Heart right ventricle (tissue), 16 donors: ENCODE measurements around the gene HLA-DRB1. TPM values are rescaled to one million over a fixed set of nuclear protein-coding genes. Genes with fewer than 3 reads are reported as not detected.
"Not testable (repeated sequence)": the region's sequence is repeated elsewhere in the genome, so short reads cannot be mapped to it uniquely, and the experiment has no call there.

Source experiments
- ATAC-seq, 8 donors: fragments of 200-7000 bp; cut with Tn5 transposase; one replicate each; pipeline ENCODE4 v1.9.1; 2020; ENCODE audit warnings: mild to moderate bottlenecking in 8 of 8, moderate library complexity in 8 of 8, moderate number of reproducible peaks in 1 of 8
- DNase-seq, 2 donors: peaks; one replicate each; pipeline ENCODE4 v3.0.0-alpha.2; 2020
- H3K27ac ChIP-seq, 10 donors: fragments of 200-600 bp; sonication (generic) in 2 of 10; one replicate each; pipeline versions ENCODE4 v1.5.0 to v1.8.0; 2020 to 2022; ENCODE audit warnings: mild to moderate bottlenecking in 3 of 10
- H3K27me3 ChIP-seq, 7 donors: fragments of 200-600 bp; one replicate each; pipeline ENCODE4 v1.8.0; 2021 to 2022; ENCODE audit warnings: mild to moderate bottlenecking in 2 of 7
- H3K36me3 ChIP-seq, 9 donors: fragments of 200-600 bp; sonication (generic) in 1 of 9; one replicate each; pipeline versions ENCODE4 v1.5.0 to v1.8.0; 2020 to 2022; ENCODE audit warnings: mild to moderate bottlenecking in 2 of 9
- H3K4me1 ChIP-seq, 9 donors: fragments of 200-600 bp; sonication (generic) in 1 of 9; one replicate each; pipeline versions ENCODE4 v1.5.0 to v1.8.0; 2020 to 2022; ENCODE audit warnings: mild to moderate bottlenecking in 4 of 9
- H3K4me3 ChIP-seq, 10 donors: fragments of 200-600 bp; sonication (generic) in 2 of 10; one replicate each; pipeline versions ENCODE4 v1.5.0 to v1.8.0; 2020 to 2022; ENCODE audit warnings: mild to moderate bottlenecking in 7 of 10, moderate library complexity in 2 of 10
- H3K9me3 ChIP-seq, 11 donors: fragments of 200-600 bp in 10 of 11; sonication (generic) in 2 of 11; one replicate each; pipeline versions ENCODE4 v1.5.0 to v1.8.0; 2013 to 2022; ENCODE audit warnings: mild to moderate bottlenecking in 2 of 11, control low read depth in 1 of 11, moderate library complexity in 1 of 11
- WGBS, 2 donors: extraction: QIAGEN DNeasy Blood & Tissue Kit; methylation state at CpG; one replicate each; pipeline ENCODE4 v1.1.7; 2013; ENCODE audit warnings: inconsistent platforms in 1 of 2; 5-methylcytosine and 5-hydroxymethylcytosine counted together
- intact Hi-C, 10 donors: fragments of 100-400 bp; cut with DNase I; formaldehyde crosslinking; loops; one replicate each; pipeline versions ENCODE4 v1.11.1 to v1.14.2; 2022
- polyA plus RNA-seq, 2 donors: library from polyadenylated mRNA; stranded (reverse); fragments of 200-250 nt; gene quantifications; one replicate each; pipeline ENCODE4 v1.2.3, GENCODE V29; 2013
- total RNA-seq, 10 donors: library from RNA; stranded (reverse); fragmentation: NEBNext Ultra II Directional in 3 of 10; extraction: Animal tissue kit (Norgen Biotek cat#: 25700) in 3 of 10; gene quantifications; one replicate each; pipeline versions ENCODE4 v1.2.1 to v1.2.4, GENCODE V29; 2021 to 2023
- TF ChIP-seq, protein P1 (sequence below), 9 donors: fragments of 200-600 bp; sonication (generic) in 2 of 9; IDR thresholded peaks; one replicate each; pipeline versions ENCODE4 v1.5.0 to v1.8.0; 2021 to 2022; ENCODE audit warnings: antibody characterized with exemption in 9 of 9, mild to moderate bottlenecking in 5 of 9, moderate library complexity in 1 of 9
- donor health status: Arrhythmogenic right ventricular cardiomyopathy.
- donor health status: ischemic (EF 13 %, LVEDD 7.1; RV severe dilation, severe dysfunction).
- donor health status: healthy with polysubstance abuse.
- donor health status: DM: no; HTN: yes; CAD: no.
- donor health status: DM: no; HTN: no; CAD: no.
- donor health status: ischemic (EF 25% LVEDD 6.9; RV normal size, moderate dysfunction).
- donor health status: ischemic (EF 25% LVEDD 5.7; RV mildly dilated, moderate dysfunction).
- donor health status: healthy.
- donor health status: DM: yes; HTN: yes; CAD: no.
- donor health status: Ischemic cardiomyopathy.
- donor health status: ischemic (EF 35%, LVEDD 5.7; RV mildly dilated, moderate dysfunction).
- donor health status: nonischemic (EF 11% LVEDD 7.7; RV severe dilation, severe dysfunction).
- donor health status: DM: yes; HTN: yes; CAD: no.
- donor health status: PGD.
- donor health status: ischemic (EF 29% LVEDD 5.4; RV normal size, mild dysfunction).
- donor health status: nonischemic (EF 23%, LVEDD 6.1; RV moderate dilation, normal function).

Gene HLA-DRB1
- total and polyA plus RNA-seq, 12 donors: 28.8 to 313 (median 76.4) TPM

DNA sequence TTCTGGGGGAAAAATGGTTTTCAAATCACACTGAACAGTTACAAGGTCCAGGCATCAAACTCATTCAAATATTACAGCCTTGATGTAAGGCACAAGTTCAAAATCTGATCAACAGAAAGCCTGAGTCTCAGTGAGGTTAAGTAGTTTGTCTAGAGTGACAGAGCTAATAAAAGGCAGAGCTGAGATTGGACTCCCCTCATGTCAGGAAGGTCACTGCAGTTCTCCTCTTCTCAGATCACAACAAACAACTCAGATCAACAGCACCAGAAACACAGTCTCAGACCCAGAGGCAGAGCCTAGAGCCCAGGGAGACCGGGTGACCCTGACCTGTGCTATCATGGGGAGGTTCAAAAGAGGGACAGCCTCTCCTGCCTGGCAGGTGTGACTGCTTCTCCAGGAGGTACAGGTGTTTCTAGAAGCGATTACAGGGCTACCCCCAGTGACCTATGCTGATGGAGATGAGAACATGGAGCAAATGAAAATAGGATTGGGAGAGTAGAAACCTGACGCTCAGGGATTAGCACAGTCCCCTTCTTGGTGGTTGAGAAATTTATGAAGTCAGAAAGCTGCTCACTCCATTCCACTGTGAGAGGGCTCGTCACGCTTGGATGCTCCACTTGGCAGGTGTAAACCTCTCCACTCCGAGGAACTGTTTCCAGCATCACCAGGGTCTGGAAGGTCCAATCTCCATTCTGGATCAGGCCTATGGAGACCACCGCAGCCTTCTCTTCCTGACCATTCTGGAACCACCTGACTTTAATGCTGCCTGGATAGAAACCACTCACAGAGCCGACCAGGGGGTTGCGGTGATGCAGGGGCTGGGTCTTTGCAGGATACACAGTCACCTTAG, 35.3 kb downstream of the HLA-DRB1 start:
- H3K4me1 ChIP-seq: no peaks in the 10 kb centered on the region
- H3K27me3 ChIP-seq: no peaks in the 10 kb centered on the region
- ATAC-seq (no peak), DNase-seq (no peak)
- H3K27ac ChIP-seq: no peak overlapping the region
- intact Hi-C loops: no loop called here
- no peaks in the 10 kb centered on the region for H3K36me3 ChIP-seq
- H3K9me3 ChIP-seq: no peaks in the 10 kb centered on the region
- no peak overlapping the region for H3K4me3 ChIP-seq
- TF ChIP-seq, protein P1, sequence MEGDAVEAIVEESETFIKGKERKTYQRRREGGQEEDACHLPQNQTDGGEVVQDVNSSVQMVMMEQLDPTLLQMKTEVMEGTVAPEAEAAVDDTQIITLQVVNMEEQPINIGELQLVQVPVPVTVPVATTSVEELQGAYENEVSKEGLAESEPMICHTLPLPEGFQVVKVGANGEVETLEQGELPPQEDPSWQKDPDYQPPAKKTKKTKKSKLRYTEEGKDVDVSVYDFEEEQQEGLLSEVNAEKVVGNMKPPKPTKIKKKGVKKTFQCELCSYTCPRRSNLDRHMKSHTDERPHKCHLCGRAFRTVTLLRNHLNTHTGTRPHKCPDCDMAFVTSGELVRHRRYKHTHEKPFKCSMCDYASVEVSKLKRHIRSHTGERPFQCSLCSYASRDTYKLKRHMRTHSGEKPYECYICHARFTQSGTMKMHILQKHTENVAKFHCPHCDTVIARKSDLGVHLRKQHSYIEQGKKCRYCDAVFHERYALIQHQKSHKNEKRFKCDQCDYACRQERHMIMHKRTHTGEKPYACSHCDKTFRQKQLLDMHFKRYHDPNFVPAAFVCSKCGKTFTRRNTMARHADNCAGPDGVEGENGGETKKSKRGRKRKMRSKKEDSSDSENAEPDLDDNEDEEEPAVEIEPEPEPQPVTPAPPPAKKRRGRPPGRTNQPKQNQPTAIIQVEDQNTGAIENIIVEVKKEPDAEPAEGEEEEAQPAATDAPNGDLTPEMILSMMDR (IDR thresholded peaks at IDR 0.05): no peak
- WGBS, 2 donors: 55 to 65% methylated on average over 7 to 8 of the region's 9 CpGs

DNA sequence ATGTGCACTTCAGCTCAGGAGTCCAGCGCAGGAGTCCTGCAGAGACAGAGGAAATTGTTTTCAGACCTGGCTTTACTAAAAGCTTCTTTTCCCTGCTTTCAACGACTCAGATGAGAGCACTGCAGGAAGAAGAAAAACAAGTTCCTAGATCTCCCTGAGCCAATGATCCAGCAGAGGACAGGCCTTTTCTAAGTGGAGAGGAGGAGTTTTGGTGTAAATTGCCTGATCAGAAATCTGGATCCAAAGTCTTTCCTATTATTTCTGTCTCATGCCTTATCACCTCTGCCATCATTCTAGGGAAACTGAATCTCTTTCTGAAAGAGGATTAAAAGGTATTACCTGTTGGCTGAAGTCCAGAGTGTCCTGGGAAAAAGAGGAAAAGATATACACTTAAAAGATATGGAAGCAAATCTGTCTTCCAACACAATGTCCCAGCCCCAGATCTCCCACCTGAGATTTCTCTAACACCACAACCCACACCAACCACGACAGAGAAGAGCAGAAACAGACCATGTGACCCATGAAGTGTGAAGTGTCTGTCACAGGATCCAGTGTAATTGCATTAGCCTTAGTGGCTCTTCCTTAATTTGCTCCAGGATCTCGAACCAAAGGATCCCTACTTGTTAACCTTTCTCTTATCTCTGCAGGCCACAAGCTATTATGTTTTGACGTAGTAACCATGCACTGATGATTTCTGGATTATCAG, 36.5 kb downstream of the HLA-DRB1 start:
- no peak for ATAC-seq
- H3K27ac ChIP-seq: no peak overlapping the region
- H3K9me3 ChIP-seq: no peaks in the 10 kb centered on the region
- intact Hi-C loops: no loop called here
- H3K4me3 ChIP-seq: no peak overlapping the region
- no peak for DNase-seq
- H3K27me3 ChIP-seq: no peaks in the 10 kb centered on the region
- WGBS, 2 donors: 13 to 28% methylated on average over 4 of the region's 5 CpGs
- no peaks in the 10 kb centered on the region for H3K4me1 ChIP-seq
- TF ChIP-seq, protein P1 (IDR thresholded peaks at IDR 0.05): no peak
- no peaks in the 10 kb centered on the region for H3K36me3 ChIP-seq

DNA sequence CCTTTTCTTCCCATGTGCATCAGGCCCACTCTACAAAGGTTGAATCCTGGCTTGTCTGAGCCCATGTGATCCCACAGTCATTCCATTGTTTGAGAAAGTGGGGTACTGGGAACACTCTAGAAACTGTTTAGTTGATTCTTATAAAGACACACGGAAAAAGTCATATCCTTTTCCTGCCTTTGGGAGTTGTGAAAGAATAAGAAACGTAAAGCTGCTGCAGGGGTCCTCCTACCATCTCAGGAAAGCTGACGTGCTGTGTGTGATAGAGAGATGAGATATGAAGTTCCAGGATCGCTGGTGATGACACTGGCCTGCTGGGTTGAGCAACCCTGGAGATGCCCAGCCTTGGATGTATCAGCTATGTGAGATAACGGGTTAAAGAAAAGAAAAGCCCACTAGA, 38.2 kb downstream of the HLA-DRB1 start:
- DNase-seq (peak in 1 of 2 donors; percentile 6), ATAC-seq (peak in 6 of 8 donors; percentile 31 to 91 (median 66))
- intact Hi-C loops: no loop called here
- TF ChIP-seq, protein P1 (IDR thresholded peaks at IDR 0.05): no peak
- Histone ChIP-seq H3K27ac (no peak overlapping the region), H3K36me3 (no peaks in the 10 kb centered on the region), H3K4me3 (no peak overlapping the region), H3K27me3 (no peaks in the 10 kb centered on the region), H3K4me1 (no peaks in the 10 kb centered on the region), H3K9me3 (no peaks in the 10 kb centered on the region)
- 16 to 23% methylated on average over 5 of the region's 5 CpGs for WGBS, 2 donors

DNA sequence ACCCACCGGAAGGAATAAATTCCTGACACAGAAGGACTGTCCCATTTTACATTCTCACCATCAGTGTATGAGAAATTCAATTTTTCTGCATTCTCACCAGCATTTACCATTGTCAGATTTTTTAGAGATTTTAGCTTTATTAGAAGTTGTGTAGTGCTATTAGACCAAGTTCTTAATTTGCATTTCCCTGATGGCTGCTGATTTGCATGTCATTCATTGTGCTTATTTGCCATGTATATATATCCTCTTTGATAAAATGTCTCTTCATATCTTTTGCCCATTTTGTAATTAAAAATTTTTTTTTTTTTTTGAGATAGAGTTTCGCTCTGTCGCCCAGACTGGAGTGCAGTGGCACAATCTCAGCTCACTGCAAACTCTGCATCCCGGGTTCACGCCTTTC, 49.8 kb downstream of the HLA-DRB1 start:
- TF ChIP-seq, protein P1 (IDR thresholded peaks at IDR 0.05): no peak
- no peak overlapping the region for H3K27ac ChIP-seq
- H3K4me3 ChIP-seq: no peak overlapping the region
- ATAC-seq: no peak
- H3K27me3 ChIP-seq: no peaks in the 10 kb centered on the region
- WGBS, 2 donors: 24 to 80% methylated on average over 3 to 5 of the region's 5 CpGs
- intact Hi-C loops: loop anchor here in 1 of 10 donors (10.0 kb wide), 1 partner anchor 45 kb away; the partner anchor contains the start of gene HLA-DRB1
- no peak for DNase-seq
- no peaks in the 10 kb centered on the region for H3K9me3 ChIP-seq
- no peaks in the 10 kb centered on the region for H3K4me1 ChIP-seq
- H3K36me3 ChIP-seq: no peaks in the 10 kb centered on the region

DNA sequence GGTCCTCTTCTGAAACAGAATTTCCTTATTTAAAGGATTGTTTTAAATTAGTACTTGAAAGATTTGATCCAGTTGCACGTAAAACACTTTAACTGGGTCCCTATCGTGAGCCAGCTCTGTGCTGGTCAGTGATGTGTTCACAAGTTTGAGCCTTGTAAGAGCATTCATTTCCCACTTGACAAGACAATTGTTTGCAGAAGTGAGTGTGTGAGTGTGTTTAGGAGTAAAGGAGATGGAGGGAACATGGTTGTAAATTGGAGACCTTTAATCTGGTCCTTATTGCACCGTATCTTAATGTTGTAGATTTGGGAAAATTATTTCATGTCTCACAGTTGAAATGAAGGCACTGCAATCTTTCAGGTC, 59.2 kb downstream of the HLA-DRB1 start:
- WGBS, 2 donors: 0% methylated on average over 2 to 3 of the region's 3 CpGs
- not testable (repeated sequence) for H3K9me3 ChIP-seq, H3K36me3 ChIP-seq, H3K27me3 ChIP-seq, DNase-seq
- Histone ChIP-seq H3K27ac (peak overlapping the region in 5 of 10 donors; percentile 10 to 95 (median 83)), H3K4me1 (peaks cover 0 to 11% (median 0%) of the 10 kb centered on the region in 9 donors), H3K4me3 (peak overlapping the region in 3 of 10 donors; percentile 54 to 62 (median 60))
- peak in 2 of 8 donors; percentile 47 to 55 for ATAC-seq
- intact Hi-C loops: loop anchor here in 1 of 10 donors (10.0 kb wide), 1 partner anchor 54 kb away; the partner anchor contains the start of gene HLA-DRB1
